A673 (cell line): ENCODE results near the gene WDR62. TPM values are rescaled to one million over a fixed set of nuclear protein-coding genes. Genes with fewer than 3 reads are reported as not detected.

Source experiments
- BruUV-seq: library from RNA; stranded (reverse); fragments of 400-500 nt; replicated peaks from 2 replicates; lab custom pipeline; 2021; lab: Mats Ljungman, UMichigan
- CTCF ChIA-PET: fragments of 300-600 bp; sonication (Branson Sonifier 250); formaldehyde crosslinking; loops from one replicate; lab custom pipeline; 2022; ENCODE audit warnings: antibody characterized with exemption; lab: Charles Lee
- POLR2A ChIA-PET: fragments of 300-600 bp; sonication (Branson Sonifier 250); formaldehyde crosslinking; loops from one replicate; lab custom pipeline; 2022; ENCODE audit warnings: antibody characterized with exemption; ENCODE audit not compliant: low non-redundant PET; lab: Charles Lee
- DNase-seq: peaks from one replicate; pipeline ENCODE4 v3.0.0-alpha.2; 2015; ENCODE audit warnings: low spot score
- H3K27ac ChIP-seq: fragments of 200-600 bp; sonication (generic); 2 replicates; pipeline ENCODE4 v1.5.1; 2016; ENCODE audit warnings: mixed run types, low read depth, mild to moderate bottlenecking, mixed read lengths, antibody characterized with exemption, low read length; ENCODE audit not compliant: poor library complexity, severe bottlenecking
- H3K27me3 ChIP-seq: fragments of 200-600 bp; sonication (generic); replicated peaks from 2 replicates; pipeline ENCODE4 v1.6.1; 2017; ENCODE audit warnings: mixed run types, low read depth, mild to moderate bottlenecking, mixed read lengths, antibody characterized with exemption, low read length; ENCODE audit not compliant: insufficient read depth, poor library complexity
- H3K36me3 ChIP-seq: fragments of 200-600 bp; sonication (generic); 2 replicates; pipeline ENCODE4 v1.6.1; 2016; ENCODE audit warnings: mixed run types, mild to moderate bottlenecking, mixed read lengths, antibody characterized with exemption, low read length; ENCODE audit not compliant: insufficient read depth, poor library complexity, severe bottlenecking
- H3K4me1 ChIP-seq: fragments of 200-600 bp; sonication (generic); 2 replicates; pipeline ENCODE4 v1.6.1; 2017; ENCODE audit warnings: mixed run types, mild to moderate bottlenecking, mixed read lengths, antibody characterized with exemption, low read length; ENCODE audit not compliant: insufficient read depth, poor library complexity, severe bottlenecking
- H3K4me3 ChIP-seq: fragments of 200-600 bp; sonication (generic); 2 replicates; pipeline ENCODE4 v1.5.1; 2016; ENCODE audit warnings: low read depth, mixed run types, mild to moderate bottlenecking, mixed read lengths, low read length; ENCODE audit not compliant: poor library complexity, severe bottlenecking
- H3K9me3 ChIP-seq: fragments of 200-600 bp; sonication (generic); 2 replicates; pipeline ENCODE4 v1.6.1; 2016; ENCODE audit warnings: mixed run types, low read depth, mild to moderate bottlenecking, mixed read lengths, antibody characterized with exemption, low read length; ENCODE audit not compliant: poor library complexity, severe bottlenecking
- CTCF ChIP-seq: fragments of 300-800, 200-600 bp; sonication (generic); conservative IDR thresholded peaks from 2 replicates; pipeline ENCODE4 v1.5.1; 2017; ENCODE audit warnings: low read depth, mild to moderate bottlenecking, antibody characterized with exemption, low read length, moderate library complexity, mixed read lengths
- EZH2 ChIP-seq: fragments of 200-600 bp; sonication (generic); IDR thresholded peaks from 2 replicates; pipeline ENCODE4 v1.6.1; 2017; ENCODE audit warnings: borderline replicate concordance, low read depth, mild to moderate bottlenecking, mixed read lengths, antibody characterized with exemption, low read length; ENCODE audit not compliant: poor library complexity, severe bottlenecking
- intact Hi-C: fragments of 100-400 bp; cut with micrococcal nuclease; formaldehyde crosslinking; loops from one replicate; pipeline ENCODE4 v1.10.0; 2022; ENCODE audit not compliant: unreplicated experiment
- total RNA-seq: library from RNA; stranded (reverse); gene quantifications from 2 replicates; pipeline ENCODE4 v1.2.3, GENCODE V29; 2021

Gene WDR62
- total RNA-seq, 1 experiment from 2014 or later = 40.4 TPM

DNA sequence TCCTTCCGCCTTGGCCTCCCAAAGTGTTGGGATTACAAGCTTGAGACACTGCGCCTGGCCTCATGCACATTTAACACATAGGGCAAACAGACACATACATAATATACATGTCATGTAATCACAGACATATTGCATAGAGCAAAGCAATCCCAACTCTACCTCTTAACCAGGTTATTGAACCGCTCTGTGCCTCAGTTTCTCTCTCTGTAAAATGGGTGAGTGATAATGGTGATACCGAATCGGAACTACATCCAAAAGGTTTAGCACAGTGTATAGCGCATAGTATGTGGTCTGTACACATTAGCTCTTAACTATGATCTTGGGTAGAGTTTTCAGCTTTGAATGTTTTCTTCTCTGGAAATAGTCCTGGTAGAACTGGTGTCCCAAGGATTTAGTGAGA is 89.9 kb downstream of the WDR62 start:
- Histone ChIP-seq H3K4me1 (peaks cover 7% of the 10 kb centered on the region), H3K9me3 (no peaks in the 10 kb centered on the region), H3K36me3 (peaks cover 54% of the 10 kb centered on the region), H3K4me3 (no peak overlapping the region), H3K27me3 (no peaks in the 10 kb centered on the region), H3K27ac (no peak overlapping the region)
- intact Hi-C loops = no loop called here
- POLR2A ChIA-PET = no interaction called here
- no peak for DNase-seq
- CTCF ChIA-PET = no interaction called here
- no peak for TF ChIP-seq EZH2
- TF ChIP-seq CTCF = no peak
- no TSS peak for BruUV-seq

DNA sequence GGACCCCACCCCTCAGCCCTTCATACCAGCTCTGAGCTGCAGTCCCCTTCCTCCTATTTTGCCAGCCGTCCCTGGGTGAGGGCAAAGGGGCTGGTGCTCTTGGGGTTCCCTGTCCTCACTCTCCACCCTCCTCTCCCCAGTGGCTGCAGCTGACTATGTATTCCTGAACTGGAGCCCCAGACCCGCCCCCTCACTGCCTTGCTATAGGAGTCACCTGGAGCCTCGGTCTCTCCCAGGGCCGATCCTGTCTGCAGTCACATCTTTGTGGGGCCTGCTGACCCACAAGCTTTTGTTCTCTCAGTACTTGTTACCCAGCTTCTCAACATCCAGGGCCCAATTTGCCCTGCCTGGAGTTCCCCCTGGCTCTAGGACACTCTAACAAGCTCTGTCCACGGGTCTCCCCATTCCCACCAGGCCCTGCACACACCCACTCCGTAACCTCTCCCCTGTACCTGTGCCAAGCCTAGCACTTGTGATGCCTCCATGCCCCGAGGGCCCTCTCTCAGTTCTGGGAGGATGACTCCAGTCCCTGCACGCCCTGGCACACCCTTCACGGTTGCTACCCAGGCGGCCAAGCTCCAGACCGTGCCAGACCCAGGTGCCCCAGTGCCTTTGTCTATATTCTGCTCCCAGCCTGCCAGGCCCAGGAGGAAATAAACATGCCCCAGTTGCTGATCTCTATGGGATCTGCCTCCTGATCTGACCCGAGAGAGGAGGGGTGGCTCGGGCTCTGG is 95.1 kb downstream of the WDR62 start:
- POLR2A ChIA-PET = no interaction called here
- TF ChIP-seq CTCF = no peak
- no peak for TF ChIP-seq EZH2
- Histone ChIP-seq H3K4me3 (no peak overlapping the region), H3K4me1 (no peaks in the 10 kb centered on the region), H3K27ac (no peak overlapping the region), H3K27me3 (no peaks in the 10 kb centered on the region), H3K9me3 (no peaks in the 10 kb centered on the region), H3K36me3 (peaks cover 48% of the 10 kb centered on the region)
- intact Hi-C loops = no loop called here
- CTCF ChIA-PET = no interaction called here
- TSS peak; percentile 83 for BruUV-seq
- no peak for DNase-seq

- no peaks in the 10 kb centered on the region for H3K4me1 ChIP-seq
- ChIA-PET POLR2A (no interaction called here), CTCF (no interaction called here)
- no peak overlapping the region for H3K4me3 ChIP-seq
- DNase-seq = no peak
- H3K27ac ChIP-seq = no peak overlapping the region
- TF ChIP-seq CTCF (no peak), EZH2 (no peak)
- H3K27me3 ChIP-seq = no peaks in the 10 kb centered on the region
- no peaks in the 10 kb centered on the region for H3K9me3 ChIP-seq
- BruUV-seq = no TSS peak
- peaks cover 40% of the 10 kb centered on the region for H3K36me3 ChIP-seq
- intact Hi-C loops = no loop called here
These were observed 95.9 kb downstream of the WDR62 start for GRCh38 chr19:36150586-36150985.
